Tibial nerve (tissue), 4 donors: Measurements from ENCODE around the gene HSPA4L. TPM values are rescaled to one million over a fixed set of nuclear protein-coding genes. Genes with fewer than 3 reads are reported as not detected.

Experiments used
- DNase-seq, 2 donors: peaks; one replicate each; pipeline ENCODE4 v3.0.0-alpha.2; 2019; ENCODE audit warnings: low spot score in 2 of 2
- H3K27ac ChIP-seq, 4 donors: fragments of 200-600 bp; sonication (generic) in 3 of 4; one replicate each; pipeline ENCODE4 v1.5.1; 2017 to 2019; ENCODE audit warnings: mild to moderate bottlenecking in 1 of 4
- H3K27me3 ChIP-seq, 2 donors: fragments of 200-600 bp; sonication (generic) in 1 of 2; one replicate each; pipeline versions ENCODE4 v1.5.1 to v1.6.0; 2017 to 2019
- H3K36me3 ChIP-seq, 3 donors: fragments of 200-600 bp; sonication (generic); one replicate each; pipeline ENCODE4 v1.5.1; 2018 to 2019
- H3K4me1 ChIP-seq, 4 donors: fragments of 200-600 bp; sonication (generic) in 3 of 4; one replicate each; pipeline ENCODE4 v1.5.1; 2017 to 2019
- H3K4me3 ChIP-seq, 4 donors: fragments of 200-600 bp; sonication (generic) in 3 of 4; one replicate each; pipeline ENCODE4 v1.5.1; 2017 to 2019; ENCODE audit warnings: mild to moderate bottlenecking in 1 of 4, moderate library complexity in 1 of 4
- H3K9me3 ChIP-seq, 4 donors: fragments of 200-600 bp; sonication (generic) in 3 of 4; one replicate each; pipeline ENCODE4 v1.5.1; 2017 to 2019
- EP300 ChIP-seq, 2 donors: sonication (generic); formaldehyde crosslinking; IDR thresholded peaks; one replicate each; pipeline ENCODE4 v1.6.1; 2017; ENCODE audit warnings: antibody characterized with exemption in 2 of 2, mild to moderate bottlenecking in 1 of 2
- POLR2A ChIP-seq, 2 donors: fragments of 450-650 bp; IDR thresholded peaks; one replicate each; pipeline ENCODE4 v1.6.1; 2017; ENCODE audit warnings: antibody characterized with exemption in 2 of 2, mild to moderate bottlenecking in 2 of 2, moderate library complexity in 2 of 2
- WGBS, 2 donors: methylation state at CpG; one replicate each; pipeline ENCODE4 v1.1.5; 2018; 5-methylcytosine and 5-hydroxymethylcytosine counted together
- total RNA-seq, 4 donors: library from RNA; depleted of rRNA; stranded (reverse); fragments of >200 nt; gene quantifications; one replicate each; pipeline ENCODE4 v1.1.0, GENCODE V29; 2016
- TF ChIP-seq, protein P1 (sequence below), 5 experiments: fragments of 200-600 bp in 3 of 5; fragments of 450-650 bp in 2 of 5; sonication (generic) in 3 of 5; IDR thresholded peaks; one replicate each; pipeline ENCODE4 v1.5.1; 2016 to 2019; ENCODE audit warnings: antibody characterized with exemption in 5 of 5, mild to moderate bottlenecking in 3 of 5, moderate library complexity in 2 of 5

Gene HSPA4L
- total RNA-seq, 4 donors from 2014 or later: 3.3 to 7.6 (median 5.3) TPM

- Histone ChIP-seq H3K4me1 (no peaks in the 10 kb centered on the region), H3K9me3 (peaks cover 0 to 25% (median 0%) of the 10 kb centered on the region in 4 donors), H3K27ac (no peak overlapping the region), H3K27me3 (no peaks in the 10 kb centered on the region), H3K36me3 (no peaks in the 10 kb centered on the region), H3K4me3 (no peak overlapping the region)
- no peak for TF ChIP-seq EP300 (IDR thresholded peaks at IDR 0.05)
- no peak for TF ChIP-seq POLR2A (IDR thresholded peaks at IDR 0.05)
- TF ChIP-seq, protein P1, sequence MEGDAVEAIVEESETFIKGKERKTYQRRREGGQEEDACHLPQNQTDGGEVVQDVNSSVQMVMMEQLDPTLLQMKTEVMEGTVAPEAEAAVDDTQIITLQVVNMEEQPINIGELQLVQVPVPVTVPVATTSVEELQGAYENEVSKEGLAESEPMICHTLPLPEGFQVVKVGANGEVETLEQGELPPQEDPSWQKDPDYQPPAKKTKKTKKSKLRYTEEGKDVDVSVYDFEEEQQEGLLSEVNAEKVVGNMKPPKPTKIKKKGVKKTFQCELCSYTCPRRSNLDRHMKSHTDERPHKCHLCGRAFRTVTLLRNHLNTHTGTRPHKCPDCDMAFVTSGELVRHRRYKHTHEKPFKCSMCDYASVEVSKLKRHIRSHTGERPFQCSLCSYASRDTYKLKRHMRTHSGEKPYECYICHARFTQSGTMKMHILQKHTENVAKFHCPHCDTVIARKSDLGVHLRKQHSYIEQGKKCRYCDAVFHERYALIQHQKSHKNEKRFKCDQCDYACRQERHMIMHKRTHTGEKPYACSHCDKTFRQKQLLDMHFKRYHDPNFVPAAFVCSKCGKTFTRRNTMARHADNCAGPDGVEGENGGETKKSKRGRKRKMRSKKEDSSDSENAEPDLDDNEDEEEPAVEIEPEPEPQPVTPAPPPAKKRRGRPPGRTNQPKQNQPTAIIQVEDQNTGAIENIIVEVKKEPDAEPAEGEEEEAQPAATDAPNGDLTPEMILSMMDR (IDR thresholded peaks at IDR 0.05): no peak
- DNase-seq: no peak
- WGBS, 2 donors: 85 to 90% methylated on average over 4 of the region's 4 CpGs
Measured at GRCh38 chr4:127747883-127748282, 34.2 kb upstream of the HSPA4L start.

GRCh38 chr4:127748957-127749356, 33.2 kb upstream of the HSPA4L start:
- no peaks in the 10 kb centered on the region for H3K4me1 ChIP-seq

GRCh38 chr4:127756906-127757305, 25.2 kb upstream of the HSPA4L start:
- no peak overlapping the region for H3K4me3 ChIP-seq
- H3K27me3 ChIP-seq: no peaks in the 10 kb centered on the region
- H3K36me3 ChIP-seq: no peaks in the 10 kb centered on the region
- H3K9me3 ChIP-seq: peaks cover 0 to 11% (median 0%) of the 10 kb centered on the region in 4 donors
- TF ChIP-seq POLR2A (IDR thresholded peaks at IDR 0.05) (no peak), EP300 (IDR thresholded peaks at IDR 0.05) (no peak)
- TF ChIP-seq, protein P1 (IDR thresholded peaks at IDR 0.05): no peak
- no peak for DNase-seq
- H3K4me1 ChIP-seq: no peaks in the 10 kb centered on the region
- no peak overlapping the region for H3K27ac ChIP-seq
- 83 to 92% methylated on average over 2 of the region's 2 CpGs for WGBS, 2 donors

More at GRCh38 chr4:127748957-127749356, 33.2 kb upstream of the HSPA4L start:
- TF ChIP-seq POLR2A (IDR thresholded peaks at IDR 0.05) (no peak), EP300 (IDR thresholded peaks at IDR 0.05) (no peak)
- TF ChIP-seq, protein P1 (IDR thresholded peaks at IDR 0.05): no peak
- no peaks in the 10 kb centered on the region for H3K27me3 ChIP-seq
- no peak overlapping the region for H3K27ac ChIP-seq
- WGBS, 2 donors: 84 to 90% methylated on average over 2 of the region's 2 CpGs
- peaks cover 0 to 26% (median 0%) of the 10 kb centered on the region in 4 donors for H3K9me3 ChIP-seq
- no peaks in the 10 kb centered on the region for H3K36me3 ChIP-seq
- DNase-seq: no peak
- H3K4me3 ChIP-seq: no peak overlapping the region

DNA sequence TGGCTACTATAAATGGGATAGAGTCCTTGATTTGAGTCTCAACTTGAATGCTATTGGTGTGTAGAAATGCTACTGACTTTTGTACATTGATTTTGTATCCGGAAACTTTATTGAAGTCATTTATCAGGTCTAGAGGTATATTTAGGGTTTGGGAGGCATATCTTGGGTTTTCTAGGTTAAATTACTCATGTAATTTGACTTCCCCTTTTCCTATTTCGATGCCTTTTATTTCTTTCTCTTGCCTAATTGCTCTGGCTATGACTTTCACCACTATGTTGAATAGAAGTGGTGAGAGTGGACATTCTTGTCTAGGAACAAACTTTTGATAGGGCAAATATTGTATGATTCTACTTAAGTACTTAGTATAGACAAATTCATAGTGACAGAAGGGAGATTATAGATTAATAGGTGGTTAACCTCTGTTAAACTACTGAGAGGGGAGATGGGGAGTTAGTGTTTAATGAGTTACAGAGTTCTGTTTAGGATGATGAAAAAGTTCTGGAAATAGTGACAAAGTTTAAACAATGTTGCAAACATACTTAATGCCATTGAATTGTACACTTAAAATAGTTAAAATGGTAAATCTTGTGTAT, 22.8 kb upstream of the HSPA4L start:
- no peak overlapping the region for H3K27ac ChIP-seq
- peaks cover 0 to 8% (median 0%) of the 10 kb centered on the region in 4 donors for H3K9me3 ChIP-seq
- no peak for DNase-seq
- H3K4me1 ChIP-seq: no peaks in the 10 kb centered on the region
- no peaks in the 10 kb centered on the region for H3K27me3 ChIP-seq
- H3K36me3 ChIP-seq: no peaks in the 10 kb centered on the region
- H3K4me3 ChIP-seq: no peak overlapping the region
- TF ChIP-seq, protein P1 (IDR thresholded peaks at IDR 0.05): no peak
- TF ChIP-seq POLR2A (IDR thresholded peaks at IDR 0.05) (no peak), EP300 (IDR thresholded peaks at IDR 0.05) (no peak)
- WGBS, 2 donors: 69 to 76% methylated on average over 2 of the region's 2 CpGs

GRCh38 chr4:127759893-127760292, 22.2 kb upstream of the HSPA4L start:
- no peaks in the 10 kb centered on the region for H3K27me3 ChIP-seq
- no peak for DNase-seq
- H3K4me3 ChIP-seq: no peak overlapping the region
- peaks cover 0 to 8% (median 0%) of the 10 kb centered on the region in 4 donors for H3K9me3 ChIP-seq
- WGBS, 2 donors: 83 to 84% methylated on average over 3 of the region's 3 CpGs
- TF ChIP-seq, protein P1 (IDR thresholded peaks at IDR 0.05): no peak
- TF ChIP-seq POLR2A (IDR thresholded peaks at IDR 0.05) (no peak), EP300 (IDR thresholded peaks at IDR 0.05) (no peak)
- H3K27ac ChIP-seq: no peak overlapping the region
- H3K4me1 ChIP-seq: no peaks in the 10 kb centered on the region
- H3K36me3 ChIP-seq: no peaks in the 10 kb centered on the region
